Measurements from ENCODE around the gene LRRK1.

The LRRK1 gene

DNA sequence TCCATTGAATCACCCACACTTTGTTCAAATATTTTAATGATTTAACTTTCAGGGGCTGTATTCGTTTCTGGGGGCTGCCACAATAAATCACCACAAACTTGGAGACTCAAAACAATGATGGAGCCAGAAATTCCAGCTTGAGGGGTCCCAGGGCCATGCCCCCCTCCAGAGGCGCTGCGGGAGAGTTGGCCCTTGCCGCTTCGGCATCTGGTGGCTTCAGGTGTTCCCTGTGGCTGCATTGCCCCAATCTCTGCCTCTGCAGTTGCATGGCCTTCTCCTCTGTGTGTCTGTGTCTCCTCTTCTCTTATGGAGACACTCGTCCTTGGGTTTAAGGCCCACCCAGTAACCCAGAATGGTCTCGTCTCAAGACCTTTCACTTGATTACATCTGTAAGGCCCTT, 187.9 kb downstream of the LRRK1 start:
- Histone ChIP-seq H3K4me3 (ENCODE audit: low read depth, low read length, poor library complexity, severe bottlenecking) (no peak overlapping the region), H3K4me1 (ENCODE audit: insufficient read depth, low read length, severe bottlenecking) (no peaks in the 10 kb centered on the region), H3K27ac (ENCODE audit: low read depth, low read length, poor library complexity, severe bottlenecking) (no peak overlapping the region), H3K36me3 (ENCODE audit: insufficient read depth, low read length) (no peaks in the 10 kb centered on the region), H3K27me3 (ENCODE audit: insufficient read depth, low read length) (peaks cover 9% of the 10 kb centered on the region; the same call in 1 of the 2 replicates), H3K9me3 (ENCODE audit: low read length) (no peaks in the 10 kb centered on the region), H3F3A (ENCODE audit: insufficient read depth, low read length) (no peaks in the 10 kb centered on the region), H3K9ac (ENCODE audit: low read length) (no peak overlapping the region), H2AFZ (ENCODE audit: low read length) (no peak overlapping the region), H3K9me2 (ENCODE audit: low read depth, low read length) (no peaks in the 10 kb centered on the region), H3K4me2 (ENCODE audit: low read length) (no peak overlapping the region), H4K20me1 (ENCODE audit: insufficient read depth, low read length) (no peaks in the 10 kb centered on the region), H3K79me2 (ENCODE audit: insufficient read depth, low read length) (no peaks in the 10 kb centered on the region)
- TF ChIP-seq, protein P1, sequence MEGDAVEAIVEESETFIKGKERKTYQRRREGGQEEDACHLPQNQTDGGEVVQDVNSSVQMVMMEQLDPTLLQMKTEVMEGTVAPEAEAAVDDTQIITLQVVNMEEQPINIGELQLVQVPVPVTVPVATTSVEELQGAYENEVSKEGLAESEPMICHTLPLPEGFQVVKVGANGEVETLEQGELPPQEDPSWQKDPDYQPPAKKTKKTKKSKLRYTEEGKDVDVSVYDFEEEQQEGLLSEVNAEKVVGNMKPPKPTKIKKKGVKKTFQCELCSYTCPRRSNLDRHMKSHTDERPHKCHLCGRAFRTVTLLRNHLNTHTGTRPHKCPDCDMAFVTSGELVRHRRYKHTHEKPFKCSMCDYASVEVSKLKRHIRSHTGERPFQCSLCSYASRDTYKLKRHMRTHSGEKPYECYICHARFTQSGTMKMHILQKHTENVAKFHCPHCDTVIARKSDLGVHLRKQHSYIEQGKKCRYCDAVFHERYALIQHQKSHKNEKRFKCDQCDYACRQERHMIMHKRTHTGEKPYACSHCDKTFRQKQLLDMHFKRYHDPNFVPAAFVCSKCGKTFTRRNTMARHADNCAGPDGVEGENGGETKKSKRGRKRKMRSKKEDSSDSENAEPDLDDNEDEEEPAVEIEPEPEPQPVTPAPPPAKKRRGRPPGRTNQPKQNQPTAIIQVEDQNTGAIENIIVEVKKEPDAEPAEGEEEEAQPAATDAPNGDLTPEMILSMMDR (IDR thresholded peaks at IDR 0.05; ENCODE audit: low read length): no peak
- TF ChIP-seq EZH2 (IDR thresholded peaks at IDR 0.05; ENCODE audit: borderline replicate concordance, low read length): no peak

DNA sequence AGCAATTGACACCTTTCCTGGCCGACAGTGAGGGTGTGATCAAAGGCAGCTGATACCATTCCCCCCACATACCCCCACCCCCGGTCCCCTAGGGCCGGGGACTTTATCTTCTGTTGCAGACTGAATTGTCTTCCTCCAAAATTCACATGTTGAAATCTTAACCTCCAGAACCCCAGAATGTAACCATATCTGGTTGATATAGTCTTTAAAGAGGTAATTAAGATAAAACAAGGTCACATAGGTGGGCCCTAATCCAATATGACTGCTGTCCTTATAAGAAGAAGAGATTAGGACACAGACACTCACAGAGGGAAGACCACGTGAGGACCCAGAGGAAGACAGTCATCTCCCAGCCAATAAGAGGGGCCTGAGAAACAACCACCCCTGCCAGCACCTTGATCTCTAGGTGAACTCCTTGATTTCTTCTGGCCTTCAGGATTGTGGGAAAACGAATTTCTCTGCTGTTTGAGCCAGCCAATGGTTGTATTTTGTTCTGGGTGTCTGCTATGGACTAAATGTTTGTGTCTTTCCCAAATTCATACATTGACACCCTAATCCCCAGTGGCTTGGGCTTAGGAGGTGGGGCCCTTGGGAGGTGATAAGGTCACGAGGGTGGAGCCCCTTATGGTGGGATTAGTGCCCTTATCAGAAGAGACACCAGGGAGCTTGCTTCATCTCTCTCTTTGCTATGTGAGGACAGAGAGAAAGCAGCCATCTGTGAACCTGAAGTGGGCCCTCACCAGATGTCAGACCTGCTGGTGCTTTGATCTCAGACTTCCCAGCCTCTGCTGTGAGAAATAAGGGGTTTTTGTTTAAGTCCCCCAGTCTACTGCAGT, 188.7 kb downstream of the LRRK1 start:
- Histone ChIP-seq H4K20me1 (ENCODE audit: insufficient read depth, low read length) (no peaks in the 10 kb centered on the region), H3K9ac (ENCODE audit: low read length) (no peak overlapping the region)

DNA sequence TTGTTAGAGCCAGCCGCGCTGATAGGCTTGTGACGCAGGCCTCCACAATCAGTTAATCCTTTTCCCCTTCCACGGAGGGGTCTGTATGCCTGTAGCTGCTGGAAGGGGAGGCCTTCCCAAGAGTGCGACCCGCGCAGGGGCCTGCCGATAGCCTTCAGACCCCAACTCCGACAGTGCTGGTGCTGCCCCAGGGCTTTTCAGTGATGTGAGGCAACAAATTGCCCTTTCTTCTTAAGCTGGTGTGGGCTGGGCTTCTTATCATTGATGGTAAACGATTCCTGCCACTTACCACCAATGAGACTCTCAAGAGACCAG, 189.3 kb downstream of the LRRK1 start:
- H3K4me2 ChIP-seq (ENCODE audit: low read length): no peak overlapping the region
- no peak for TF ChIP-seq EZH2 (IDR thresholded peaks at IDR 0.05; ENCODE audit: borderline replicate concordance, low read length)
- TF ChIP-seq, protein P1 (IDR thresholded peaks at IDR 0.05; ENCODE audit: low read length): no peak
- H3K79me2 ChIP-seq (ENCODE audit: insufficient read depth, low read length): no peaks in the 10 kb centered on the region
- no peaks in the 10 kb centered on the region for H3K9me2 ChIP-seq (ENCODE audit: low read depth, low read length)
- no peaks in the 10 kb centered on the region for H3K4me1 ChIP-seq (ENCODE audit: insufficient read depth, low read length, severe bottlenecking)
- H3K27ac ChIP-seq (ENCODE audit: low read depth, low read length, poor library complexity, severe bottlenecking): no peak overlapping the region
- no peak overlapping the region for H3K9ac ChIP-seq (ENCODE audit: low read length)
- H4K20me1 ChIP-seq (ENCODE audit: insufficient read depth, low read length): no peaks in the 10 kb centered on the region
- H3K4me3 ChIP-seq (ENCODE audit: low read depth, low read length, poor library complexity, severe bottlenecking): no peak overlapping the region
- no peaks in the 10 kb centered on the region for H3K36me3 ChIP-seq (ENCODE audit: insufficient read depth, low read length)
- peaks cover 9% of the 10 kb centered on the region; the same call in 1 of the 2 replicates for H3K27me3 ChIP-seq (ENCODE audit: insufficient read depth, low read length)
- no peak overlapping the region for H2AFZ ChIP-seq (ENCODE audit: low read length)
- no peaks in the 10 kb centered on the region for H3K9me3 ChIP-seq (ENCODE audit: low read length)
- no peaks in the 10 kb centered on the region for H3F3A ChIP-seq (ENCODE audit: insufficient read depth, low read length)

More for the DNA sequence above, 188.7 kb downstream of the LRRK1 start:
- Histone ChIP-seq H3F3A (ENCODE audit: insufficient read depth, low read length) (no peaks in the 10 kb centered on the region), H3K27me3 (ENCODE audit: insufficient read depth, low read length) (peaks cover 9% of the 10 kb centered on the region; the same call in 1 of the 2 replicates), H2AFZ (ENCODE audit: low read length) (no peak overlapping the region), H3K36me3 (ENCODE audit: insufficient read depth, low read length) (no peaks in the 10 kb centered on the region), H3K9me2 (ENCODE audit: low read depth, low read length) (no peaks in the 10 kb centered on the region), H3K4me1 (ENCODE audit: insufficient read depth, low read length, severe bottlenecking) (no peaks in the 10 kb centered on the region), H3K27ac (ENCODE audit: low read depth, low read length, poor library complexity, severe bottlenecking) (no peak overlapping the region), H3K4me2 (ENCODE audit: low read length) (no peak overlapping the region), H3K9me3 (ENCODE audit: low read length) (no peaks in the 10 kb centered on the region), H3K4me3 (ENCODE audit: low read depth, low read length, poor library complexity, severe bottlenecking) (no peak overlapping the region), H3K79me2 (ENCODE audit: insufficient read depth, low read length) (no peaks in the 10 kb centered on the region)
- TF ChIP-seq, protein P1 (IDR thresholded peaks at IDR 0.05; ENCODE audit: low read length): no peak
- TF ChIP-seq EZH2 (IDR thresholded peaks at IDR 0.05; ENCODE audit: borderline replicate concordance, low read length): no peak
